GM19452 (cell line): ENCODE results near the gene RUVBL1.
"Not testable (repeated sequence)": the region's sequence is repeated elsewhere in the genome, so short reads cannot be mapped to it uniquely, and the experiment has no call there.

Experiments
- ATAC-seq: cut with Tn5 transposase; IDR thresholded peaks from one replicate; pipeline ENCODE4 v1.9.1; 2021; ENCODE audit not compliant: unreplicated experiment

RUVBL1 gene

DNA sequence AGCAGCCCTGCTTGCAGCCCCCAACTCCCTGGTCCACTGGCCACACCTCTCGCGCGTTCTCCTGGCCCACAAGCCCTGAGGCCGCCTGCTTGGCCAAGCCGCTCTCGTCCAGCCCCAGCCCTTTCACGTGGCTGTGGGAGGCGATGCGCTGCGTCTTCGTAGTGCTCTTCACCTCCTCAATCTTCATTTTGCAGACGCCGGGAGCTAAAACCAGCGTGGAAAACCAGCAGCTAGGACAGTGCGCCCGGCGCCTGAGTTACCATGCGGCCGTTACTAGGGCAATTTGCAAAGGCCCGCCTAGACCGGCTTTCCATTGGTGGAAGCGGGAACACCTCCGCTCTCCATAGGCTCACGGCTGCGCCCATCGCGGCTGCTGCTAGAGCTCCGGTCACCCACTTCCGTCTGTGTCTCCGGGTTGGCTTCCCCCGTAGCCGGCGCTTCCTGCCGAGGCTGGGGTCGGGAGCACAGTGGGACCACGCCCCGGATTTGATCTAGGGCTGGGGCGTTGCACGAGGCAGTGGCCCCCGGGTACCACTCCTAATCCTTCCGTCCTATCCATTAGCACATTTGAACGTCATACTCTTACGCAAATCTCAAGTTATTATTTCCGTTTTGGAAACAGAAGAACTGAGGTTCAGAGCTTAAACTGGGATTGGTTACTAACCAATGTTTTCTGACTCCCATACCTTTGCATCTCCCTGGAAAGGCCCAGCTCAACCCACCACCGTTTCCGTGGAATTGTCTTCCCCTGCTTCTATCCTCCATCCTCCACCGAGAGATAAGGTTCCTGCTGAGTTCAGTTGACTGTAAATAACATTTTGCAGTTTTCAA is at the start of gene RUVBL1:
TSS of gene RUVBL1 (minus strand) at position 275 of the 831 bp plus-strand sequence. CDS start at position 187, 88 bp downstream.
- peak; percentile 98 for ATAC-seq

DNA sequence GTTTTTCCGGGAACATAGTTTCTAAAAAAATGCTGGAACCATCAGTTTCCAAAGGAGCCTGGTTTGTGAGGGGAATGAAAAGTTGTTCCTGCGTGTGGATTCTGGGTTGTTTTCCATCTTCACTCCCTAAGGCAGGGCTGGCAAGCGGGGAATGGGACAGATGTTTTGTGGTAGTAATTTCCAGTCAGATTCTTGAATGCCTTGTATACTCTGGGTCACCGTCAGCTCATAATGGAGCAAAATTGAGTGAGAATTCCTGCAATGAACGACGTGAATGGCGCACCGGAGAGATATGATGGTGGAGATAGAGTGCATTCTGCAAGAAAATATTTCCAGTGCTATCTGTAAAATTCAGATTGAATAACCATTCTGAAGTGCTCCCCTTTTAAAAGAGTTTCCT is 49.6 kb upstream of the RUVBL1 start:
- no peak for ATAC-seq

DNA sequence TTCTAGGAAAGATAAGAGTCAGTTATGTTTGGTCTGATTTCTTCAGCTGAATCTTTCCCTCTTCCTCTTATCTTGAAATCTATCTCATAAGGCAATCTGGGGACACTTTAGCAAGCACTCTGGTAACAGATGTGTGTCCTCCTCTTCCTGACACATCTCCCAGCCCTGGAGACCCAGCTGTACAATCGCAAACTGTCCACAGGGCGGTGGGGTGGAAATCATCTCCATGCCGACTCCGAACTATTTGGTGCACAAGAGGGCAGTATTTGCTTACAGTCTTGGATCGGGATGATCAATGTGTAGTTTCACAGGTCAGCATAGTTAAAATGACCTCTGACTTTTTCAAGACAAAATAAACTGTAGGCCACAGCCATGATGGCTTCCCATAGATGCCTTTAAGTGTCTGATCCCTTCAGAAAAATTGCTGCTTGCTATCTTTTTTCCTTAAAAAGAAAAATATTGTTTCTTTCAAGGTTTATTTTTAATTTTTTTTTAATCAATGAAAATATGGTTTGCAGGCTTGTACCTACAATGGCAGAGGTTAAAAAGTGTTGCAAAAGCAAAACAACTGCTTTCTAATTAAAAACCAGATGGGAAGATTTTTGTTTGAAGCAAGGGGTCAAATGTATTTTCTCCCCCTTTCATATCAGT is 47.4 kb upstream of the RUVBL1 start:
- ATAC-seq = no peak

DNA sequence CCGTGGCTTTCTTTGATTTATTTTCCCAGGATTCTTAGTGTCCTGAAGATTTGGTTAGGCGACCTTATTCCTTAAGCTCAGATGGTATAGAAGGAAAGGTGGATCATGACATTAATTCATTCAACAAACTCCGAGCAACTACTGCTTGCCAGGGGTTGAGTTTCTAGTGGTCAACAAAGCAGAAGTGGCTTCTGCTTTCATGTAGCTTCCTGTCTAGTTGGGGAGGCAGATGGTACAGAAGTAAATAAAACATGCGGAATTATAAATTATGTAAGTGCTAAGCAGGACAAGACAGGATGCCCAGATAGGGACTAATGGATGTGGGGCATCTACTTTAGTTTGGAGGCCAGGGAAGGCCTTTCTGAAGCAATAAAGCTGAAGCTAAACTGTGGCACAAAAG is 45.2 kb upstream of the RUVBL1 start:
- no peak for ATAC-seq

DNA sequence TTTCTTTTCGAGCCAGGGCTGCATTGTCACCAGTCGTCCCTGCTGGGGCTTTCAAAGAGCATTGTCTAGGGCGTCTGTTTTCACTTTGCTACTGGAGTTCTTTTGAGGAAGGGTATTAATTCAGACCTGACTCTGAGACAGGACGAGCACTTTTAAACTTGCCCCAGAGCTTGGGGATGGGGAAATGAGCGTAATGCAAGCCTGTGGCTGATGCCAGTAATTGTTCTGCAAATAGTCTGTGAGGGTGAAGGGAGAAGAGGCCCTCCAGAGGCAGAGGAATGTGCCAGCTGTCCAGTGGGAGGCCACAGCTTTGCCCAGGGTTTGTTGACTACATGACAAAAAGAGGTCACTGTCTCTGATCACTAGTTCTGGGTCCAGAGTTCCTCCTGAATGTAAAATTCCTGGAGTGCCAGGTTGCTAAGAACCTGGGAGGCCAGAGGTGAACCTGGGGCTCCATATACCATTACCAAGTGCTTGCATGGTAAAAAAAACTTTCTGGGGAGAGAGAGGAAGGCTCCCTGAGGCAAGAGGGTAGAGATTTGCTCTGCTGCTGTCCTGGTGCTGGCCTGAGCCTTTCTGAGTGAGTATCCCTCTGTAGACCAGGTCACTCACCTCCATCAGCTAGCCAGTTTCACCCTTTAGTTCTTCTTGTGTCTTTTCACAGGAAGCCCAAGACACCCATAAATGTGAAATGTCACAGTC is 44.5 kb upstream of the RUVBL1 start:
- ATAC-seq = no peak

DNA sequence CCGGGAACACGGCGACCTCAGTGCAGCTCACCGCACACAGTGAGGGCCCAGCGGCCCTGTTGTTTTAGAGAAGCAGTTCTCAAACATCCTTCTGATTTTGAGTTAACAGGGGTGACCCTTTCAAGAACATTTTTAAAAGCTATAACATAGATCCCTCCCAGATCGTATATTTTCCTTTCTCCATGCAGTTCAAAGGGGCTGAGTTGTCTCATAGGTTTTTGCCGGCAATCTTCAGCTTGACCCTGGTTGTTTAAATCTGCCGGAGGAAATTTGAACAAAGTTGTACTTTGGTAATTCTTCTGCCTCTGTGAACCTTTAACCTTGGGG is 44.0 kb upstream of the RUVBL1 start:
- ATAC-seq = no peak

DNA sequence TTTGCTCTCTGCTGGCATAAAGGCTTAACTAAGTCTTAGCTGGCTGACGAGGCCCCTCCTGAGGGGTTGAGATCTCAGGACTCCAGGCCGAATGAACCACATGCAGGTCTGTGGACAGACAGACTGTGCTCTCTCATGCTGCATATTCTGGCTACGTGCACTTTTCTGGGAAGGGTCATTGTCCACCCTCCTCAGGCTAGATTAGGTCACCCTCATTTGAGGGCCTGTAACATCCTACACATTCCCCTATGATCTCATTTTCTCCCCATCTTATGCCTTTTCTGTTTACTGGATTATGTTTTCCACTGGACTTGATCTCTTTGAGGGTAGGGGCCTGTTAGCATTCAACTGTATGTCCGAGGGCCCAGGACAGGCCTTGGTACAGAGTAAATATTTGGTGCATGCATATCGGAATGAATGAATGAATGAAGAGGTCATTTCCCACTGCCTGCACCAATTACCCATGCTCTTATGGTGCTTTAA is 43.4 kb upstream of the RUVBL1 start:
- ATAC-seq = no peak

DNA sequence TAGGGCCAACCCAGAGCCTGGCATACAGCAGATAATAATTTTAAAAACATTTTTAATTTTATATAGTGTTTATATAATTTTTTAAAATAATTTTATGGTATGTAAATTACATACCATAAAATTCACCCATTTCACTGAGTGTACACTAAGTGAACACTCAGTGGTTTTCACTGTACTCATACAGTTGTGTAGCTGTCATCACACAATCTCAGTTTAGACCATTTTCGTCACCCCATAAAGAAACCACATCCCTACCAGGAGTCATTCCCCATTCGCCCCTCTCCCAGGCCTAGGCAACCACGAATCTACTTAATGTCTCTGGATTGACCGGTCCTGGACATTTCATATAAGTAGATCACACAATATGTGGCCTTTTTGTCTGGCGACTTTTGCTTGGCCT is 39.8 kb upstream of the RUVBL1 start:
- ATAC-seq = no peak

DNA sequence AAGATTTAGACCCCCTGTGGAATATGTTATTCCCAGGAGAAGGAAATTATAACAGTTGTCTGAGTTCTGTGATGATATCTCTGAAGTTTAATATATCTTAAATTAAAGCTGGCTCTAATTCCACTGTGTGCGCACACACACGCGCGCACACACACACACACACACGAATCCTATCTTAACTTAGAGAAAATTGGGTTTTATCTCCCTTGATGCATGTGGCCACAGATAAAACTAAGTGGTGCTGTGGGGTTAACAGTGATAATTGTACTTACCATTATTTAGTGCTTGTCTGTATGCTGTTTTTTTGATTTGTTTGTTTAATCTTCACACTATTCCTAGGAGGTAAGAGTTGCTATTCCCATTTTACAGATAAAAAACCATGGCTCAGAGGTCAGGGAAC is 37.0 kb upstream of the RUVBL1 start:
- ATAC-seq = no peak

DNA sequence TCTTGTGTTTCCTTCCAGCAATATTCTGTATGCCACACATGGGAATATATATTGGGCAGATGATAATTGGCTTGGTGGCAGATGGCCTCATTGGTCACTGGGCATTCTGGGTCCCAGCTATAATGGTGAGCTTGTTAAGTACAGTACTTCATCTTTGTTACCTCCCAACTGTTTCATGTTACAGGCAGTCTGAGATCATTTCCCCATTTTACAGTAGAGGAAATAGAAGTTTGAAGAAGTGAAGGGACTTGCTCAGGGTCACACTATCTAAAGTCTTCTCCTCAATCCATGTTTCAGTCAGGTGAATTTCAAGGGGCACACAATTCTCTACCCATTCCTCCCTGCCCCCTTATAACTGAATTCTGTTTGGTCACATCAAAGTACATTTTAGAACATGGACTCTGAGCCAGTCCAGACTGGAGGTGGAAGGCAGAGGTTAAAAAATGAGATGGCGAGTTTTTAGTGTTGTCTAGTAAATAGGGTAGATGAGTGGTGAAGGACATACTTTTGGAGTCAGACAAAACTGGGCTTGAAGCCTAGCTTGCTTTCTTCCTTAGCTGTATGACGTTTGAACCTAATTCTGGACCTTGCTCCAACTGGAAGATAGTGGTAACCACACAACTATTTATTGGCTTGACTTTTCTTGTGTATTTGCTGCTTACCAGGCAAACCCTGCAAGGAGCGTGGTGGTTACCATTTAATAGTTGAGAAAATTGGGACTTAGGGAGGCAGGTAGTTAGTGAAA is 32.2 kb upstream of the RUVBL1 start:
- ATAC-seq = no peak

DNA sequence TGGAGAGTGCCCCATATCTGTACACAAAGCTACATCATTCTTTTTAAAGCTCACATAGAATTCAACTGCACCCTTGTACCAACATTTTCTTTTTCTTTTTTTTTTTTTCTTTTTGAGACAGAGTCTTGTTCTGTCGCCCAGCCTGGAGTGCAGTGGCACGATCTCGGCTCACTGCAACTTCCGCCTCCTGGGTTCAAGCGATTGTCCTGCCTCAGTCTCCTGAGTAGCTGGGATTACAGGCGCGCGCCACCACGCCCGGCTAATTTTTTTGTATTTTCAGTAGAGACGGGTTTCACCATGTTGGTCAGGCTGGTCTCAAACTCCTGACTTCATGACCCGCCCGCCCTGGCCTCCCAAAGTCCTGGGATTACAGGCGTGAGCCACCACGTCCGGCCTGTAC is 30.7 kb upstream of the RUVBL1 start:
- ATAC-seq = not testable (repeated sequence)

DNA sequence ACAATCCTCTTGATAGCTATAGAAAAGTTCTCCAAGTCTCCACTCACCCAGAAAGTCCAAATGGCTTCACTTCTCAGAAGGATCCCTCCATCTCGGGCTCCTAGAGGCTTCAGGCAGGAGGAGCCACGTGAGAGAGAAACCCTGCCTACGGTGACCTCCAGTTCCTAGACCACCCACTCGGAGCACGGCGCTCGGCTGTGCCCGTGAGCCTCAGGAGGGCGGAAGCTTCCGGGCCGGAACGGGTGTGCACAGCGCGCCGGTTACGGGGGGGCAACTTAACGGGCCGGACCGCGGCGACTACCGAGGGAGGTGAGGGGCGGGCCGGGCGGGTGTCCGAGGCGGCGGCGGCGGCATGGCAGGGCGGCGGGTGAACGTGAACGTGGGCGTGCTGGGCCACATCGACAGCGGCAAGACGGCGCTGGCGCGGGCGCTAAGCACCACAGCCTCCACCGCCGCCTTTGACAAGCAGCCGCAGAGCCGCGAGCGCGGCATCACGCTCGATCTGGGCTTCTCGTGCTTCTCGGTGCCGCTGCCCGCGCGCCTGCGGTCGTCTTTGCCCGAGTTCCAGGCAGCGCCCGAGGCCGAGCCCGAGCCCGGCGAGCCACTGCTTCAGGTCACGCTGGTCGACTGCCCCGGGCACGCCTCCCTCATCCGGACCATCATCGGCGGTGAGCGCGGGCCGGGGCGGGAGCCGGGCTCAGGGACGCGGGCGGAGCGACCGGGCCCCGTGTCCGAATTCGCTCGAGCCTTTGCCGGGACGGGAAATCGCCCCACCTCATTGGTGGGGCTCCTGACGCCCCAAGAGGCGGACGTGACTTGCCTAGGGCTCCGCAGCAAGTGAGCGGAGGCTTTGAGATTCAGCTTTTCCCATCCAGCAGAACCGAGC is 29.8 kb upstream of the RUVBL1 start, which contains the start of gene EEFSEC:
TSS of gene EEFSEC (plus strand) at position 326 of the 886 bp plus-strand sequence. CDS start at position 353, 27 bp downstream.
- ATAC-seq = peak; percentile 85

DNA sequence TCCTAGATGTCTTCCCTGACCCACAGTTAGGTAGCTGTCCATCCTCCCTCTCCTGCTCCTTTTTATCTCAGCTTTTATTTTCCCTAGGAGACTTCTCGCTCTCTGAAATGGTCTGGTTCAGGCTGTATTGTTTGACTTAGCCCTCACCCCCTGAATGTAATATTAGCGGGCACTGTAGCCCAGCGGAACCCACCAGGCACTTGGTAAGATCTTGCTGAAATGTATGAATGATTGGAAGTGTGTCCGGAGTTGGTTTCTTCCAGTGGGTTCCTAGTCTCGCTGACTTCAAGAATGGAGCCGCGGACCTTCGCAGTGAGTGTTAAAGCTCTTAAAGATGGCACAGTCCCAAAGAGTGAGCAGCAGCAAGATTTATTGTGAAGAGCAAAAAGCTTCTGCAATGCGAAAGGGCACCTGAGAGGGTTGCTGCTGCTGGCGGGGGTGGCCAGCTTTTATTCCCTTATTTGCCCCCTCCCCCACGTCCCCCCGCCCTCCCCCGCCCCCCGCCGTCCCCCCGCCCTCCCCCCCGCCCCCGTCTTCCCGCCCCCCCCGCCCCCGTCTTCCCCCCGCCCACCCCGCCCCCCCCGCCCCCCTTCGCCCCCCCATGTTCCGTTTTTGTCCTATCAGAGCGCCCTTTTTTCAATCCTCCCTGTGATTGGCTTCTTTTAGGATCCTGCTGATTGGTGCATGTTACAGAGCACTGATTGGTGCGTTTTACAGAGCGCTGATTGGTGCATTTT is 29.0 kb upstream of the RUVBL1 start:
- no peak for ATAC-seq

DNA sequence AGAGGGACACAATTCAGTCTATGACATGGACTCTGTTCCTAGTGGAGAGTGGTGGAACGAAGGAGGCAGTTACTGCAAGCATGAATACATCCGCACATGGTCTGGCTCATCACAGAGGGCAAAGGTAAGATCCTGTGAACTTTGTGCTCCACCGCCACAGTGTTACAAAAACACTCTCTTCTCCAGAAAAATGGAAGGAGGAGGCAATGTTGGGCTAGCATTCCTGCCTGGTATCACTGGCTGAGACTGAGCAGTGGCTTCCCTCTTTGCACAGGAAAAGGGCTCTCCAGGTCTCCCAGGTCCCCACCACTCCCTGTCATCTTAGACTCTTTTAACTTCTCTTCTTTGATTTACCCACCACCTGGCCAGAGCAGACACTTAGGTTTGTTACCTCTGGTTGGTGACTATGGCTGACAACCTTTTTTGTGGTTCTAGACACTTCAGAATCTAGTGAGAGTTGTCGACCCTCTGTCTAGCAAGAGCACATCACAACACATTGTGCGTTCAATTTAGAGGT is 28.2 kb upstream of the RUVBL1 start:
- no peak for ATAC-seq

DNA sequence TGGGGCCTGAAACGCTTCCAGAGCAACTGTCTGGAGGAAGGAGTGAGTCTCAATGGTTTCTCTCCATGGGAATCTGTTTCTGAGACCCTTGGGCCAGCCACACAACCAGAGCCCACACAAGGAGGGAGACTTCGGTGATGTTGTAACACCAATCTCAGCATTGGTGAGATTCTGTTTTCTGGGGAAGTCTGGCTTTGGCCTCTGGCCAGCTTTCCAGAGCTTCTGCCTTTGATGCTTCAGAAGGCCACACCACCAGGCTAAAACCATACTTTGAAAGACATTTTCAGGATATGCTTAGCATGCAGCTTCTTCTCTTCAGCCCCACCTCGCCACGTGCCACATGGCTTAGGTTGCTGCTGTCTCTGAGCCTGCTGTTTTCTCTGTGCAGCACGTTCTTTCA is 26.0 kb upstream of the RUVBL1 start:
- no peak for ATAC-seq

DNA sequence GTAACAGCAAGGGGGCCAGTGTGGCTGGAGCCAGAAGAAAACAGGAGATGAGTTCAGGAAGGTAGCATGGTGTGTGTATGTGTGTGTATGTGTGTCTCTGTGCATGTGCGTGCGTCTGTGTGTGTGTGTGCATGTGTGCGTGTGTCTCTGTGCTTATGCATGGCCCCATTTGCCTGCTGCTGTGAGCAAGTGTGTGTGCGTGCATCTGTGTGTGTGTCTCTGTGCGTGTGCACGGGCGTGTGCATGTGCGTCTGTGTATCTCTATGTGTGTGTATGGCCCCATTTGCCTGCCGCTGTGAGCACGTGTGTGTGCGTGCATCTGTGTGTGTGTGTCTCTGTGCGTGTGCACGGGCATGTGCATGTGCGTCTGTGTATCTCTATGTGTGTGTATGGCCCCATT is 22.6 kb upstream of the RUVBL1 start:
- ATAC-seq = no peak

DNA sequence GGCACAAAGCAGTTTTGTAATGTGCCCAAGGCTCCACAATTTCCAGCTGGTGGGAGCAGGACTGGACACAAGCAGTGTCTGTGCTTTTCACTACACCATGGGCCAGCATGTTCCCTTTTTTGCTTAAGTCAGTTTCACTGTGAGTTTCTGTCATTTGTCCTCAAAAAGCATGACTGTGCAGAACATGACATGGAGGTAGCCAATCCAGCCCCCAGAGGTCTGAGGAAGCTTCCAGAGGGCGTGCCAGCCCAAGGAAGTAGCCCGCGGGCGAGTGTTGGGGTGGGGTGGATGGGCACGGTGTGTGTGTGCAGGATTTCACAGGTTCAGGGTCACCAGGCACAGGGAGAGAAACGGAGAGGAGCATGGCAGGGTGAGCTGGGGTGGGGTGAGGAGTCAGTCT is 21.7 kb upstream of the RUVBL1 start:
- ATAC-seq = no peak

DNA sequence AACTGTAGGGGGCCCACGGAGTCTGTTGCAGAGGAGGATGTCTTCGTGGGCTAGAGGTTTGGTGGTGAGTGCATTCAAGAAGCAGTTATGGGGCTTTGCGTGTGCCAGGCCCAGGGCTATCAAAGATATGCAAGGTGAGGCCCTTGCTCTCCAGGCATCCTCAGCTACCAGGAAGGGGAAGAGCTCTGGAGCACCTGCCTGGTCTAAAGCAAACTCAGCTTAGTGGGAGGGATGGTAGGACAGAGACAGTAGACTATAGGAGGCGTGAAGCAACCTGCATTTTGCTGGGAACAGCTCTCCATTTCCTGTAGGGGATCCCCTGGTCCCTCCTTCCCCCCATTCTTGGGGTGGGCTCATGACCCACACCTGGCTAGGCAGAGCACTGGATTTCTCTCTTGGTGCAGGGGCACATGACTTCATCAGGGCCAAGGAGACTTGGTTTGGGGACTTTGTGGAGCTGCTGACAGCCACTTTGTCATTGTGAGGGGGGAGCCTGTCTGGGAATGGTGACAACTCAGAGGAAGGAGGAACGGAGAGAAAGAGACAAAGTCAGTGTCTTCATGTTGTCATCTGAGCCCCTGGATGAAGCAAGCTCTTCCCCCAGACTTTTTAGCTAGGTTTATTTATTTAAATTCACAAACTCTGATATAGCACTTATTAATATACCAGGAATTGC is 21.0 kb upstream of the RUVBL1 start:
- ATAC-seq = no peak

DNA sequence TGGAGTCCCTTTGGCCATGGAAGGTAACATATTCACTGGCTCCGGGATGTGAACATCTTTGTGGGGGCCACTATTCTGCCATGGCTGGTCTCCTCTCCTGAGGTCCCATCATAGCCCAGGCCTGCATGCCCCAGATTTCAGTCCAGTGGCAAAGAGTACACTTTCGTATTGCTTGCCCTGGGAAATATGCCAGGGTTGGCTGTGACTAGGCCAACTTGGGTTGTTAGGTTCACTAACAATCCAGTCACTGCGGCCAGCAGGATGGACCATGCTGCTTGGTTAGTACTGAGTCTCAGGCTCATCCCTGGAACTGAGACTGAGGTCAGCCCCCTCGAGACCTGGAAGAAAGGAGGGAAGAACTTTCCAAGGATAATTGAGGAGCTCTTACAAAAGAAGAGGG is 19.9 kb upstream of the RUVBL1 start:
- ATAC-seq = no peak
